ENCODE data around the gene SCNN1G.
"Not testable (repeated sequence)": the region's sequence is repeated elsewhere in the genome, so short reads cannot be mapped to it uniquely, and the experiment has no call there.

SCNN1G gene

DNA sequence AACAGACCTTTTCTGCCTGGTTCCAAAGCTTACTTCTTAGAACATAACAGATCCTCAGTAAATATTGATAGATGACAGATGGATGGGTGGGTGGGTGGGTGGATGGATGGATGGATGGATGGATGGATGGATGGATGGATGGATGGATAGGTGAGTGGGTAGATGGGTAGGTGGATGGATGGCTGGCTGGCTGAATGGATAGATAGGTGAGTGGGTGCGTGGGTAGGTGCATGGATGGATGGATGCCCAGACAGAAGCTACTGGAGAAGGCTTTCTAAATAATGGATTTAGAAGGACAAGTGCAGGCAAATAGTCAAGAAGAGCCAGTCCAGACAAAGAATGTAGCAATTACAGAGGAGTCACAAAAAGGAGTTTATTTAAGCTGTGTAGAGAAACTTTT is 19.6 kb downstream of the SCNN1G start:
- DNase-seq: no peak

DNA sequence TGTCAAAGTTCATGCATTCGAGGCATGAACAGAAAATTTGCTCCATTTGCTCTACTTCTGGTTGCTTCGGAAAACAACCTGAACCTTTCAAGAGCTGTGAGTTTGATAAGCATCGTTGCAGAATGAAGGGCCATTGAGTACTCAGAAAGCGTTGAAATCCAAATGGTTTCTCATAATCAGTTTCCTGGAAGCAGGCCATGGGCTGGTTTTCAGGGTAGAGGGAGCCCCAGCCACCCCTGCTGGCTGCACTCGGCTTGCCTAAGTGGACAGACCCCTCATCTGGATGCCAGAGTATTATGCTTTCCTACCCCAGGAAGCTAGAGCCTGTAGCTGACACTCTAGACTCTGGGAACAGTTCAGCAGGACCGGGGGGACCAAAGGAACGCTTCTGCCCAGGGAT is 24.4 kb downstream of the SCNN1G start:
- DNase-seq: no peak

DNA sequence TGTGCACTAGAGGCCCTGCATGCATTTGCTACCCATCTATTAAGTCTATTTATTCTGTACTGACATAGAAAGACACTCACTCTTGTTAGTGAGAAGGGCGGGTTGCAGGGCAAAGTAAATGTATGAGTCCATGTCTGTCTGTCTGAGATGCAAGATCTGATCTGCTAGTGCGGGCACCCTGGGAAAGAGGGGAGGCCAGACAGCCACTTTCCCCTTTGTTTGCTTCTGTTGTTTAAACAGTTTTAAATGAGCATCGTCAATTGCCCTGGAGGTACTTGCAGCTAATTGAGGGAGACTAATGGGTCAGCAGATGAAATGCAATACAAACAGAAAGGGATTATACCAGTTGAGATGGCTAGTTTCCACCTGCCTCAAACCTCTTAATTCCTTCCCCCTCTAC is 24.9 kb downstream of the SCNN1G start:
- no peak for DNase-seq

DNA sequence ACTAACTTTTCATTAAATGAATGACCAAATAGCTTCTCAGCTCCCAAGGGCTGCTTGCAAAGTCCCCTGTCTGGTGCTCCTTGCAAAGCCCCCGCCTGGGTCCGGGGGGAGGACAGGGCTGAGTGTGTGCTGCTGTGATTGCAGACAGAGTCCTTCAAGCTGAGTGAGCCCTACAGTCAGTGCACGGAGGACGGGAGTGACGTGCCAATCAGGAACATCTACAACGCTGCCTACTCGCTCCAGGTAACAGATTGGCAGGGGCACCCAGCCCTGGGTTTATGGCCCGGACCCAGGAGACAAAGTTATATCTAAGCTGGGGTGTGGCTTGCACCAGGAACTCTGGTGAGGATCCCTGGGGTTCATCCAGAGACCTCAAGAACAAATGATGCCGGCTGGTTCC is 27.1 kb downstream of the SCNN1G start:
- DNase-seq: no peak

DNA sequence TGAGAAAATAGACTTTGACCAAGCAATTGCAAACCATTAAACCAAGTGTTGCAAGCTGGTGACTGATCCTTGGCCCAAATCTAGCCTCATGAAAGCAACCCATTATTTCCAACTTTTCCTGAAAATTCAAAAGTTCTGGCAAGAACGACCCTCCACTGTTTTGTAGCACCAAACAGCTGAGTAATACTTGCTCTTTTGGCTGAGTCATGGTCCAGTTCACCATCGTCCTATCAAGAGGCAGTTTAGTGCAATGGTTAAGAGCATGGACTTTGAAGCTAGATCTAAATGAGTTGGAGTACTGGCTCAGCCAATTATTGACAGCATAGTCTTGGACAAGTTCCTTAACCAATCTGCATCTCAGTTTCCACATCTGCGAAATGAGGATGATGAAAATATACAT is 31.3 kb downstream of the SCNN1G start:
- no peak for DNase-seq

DNA sequence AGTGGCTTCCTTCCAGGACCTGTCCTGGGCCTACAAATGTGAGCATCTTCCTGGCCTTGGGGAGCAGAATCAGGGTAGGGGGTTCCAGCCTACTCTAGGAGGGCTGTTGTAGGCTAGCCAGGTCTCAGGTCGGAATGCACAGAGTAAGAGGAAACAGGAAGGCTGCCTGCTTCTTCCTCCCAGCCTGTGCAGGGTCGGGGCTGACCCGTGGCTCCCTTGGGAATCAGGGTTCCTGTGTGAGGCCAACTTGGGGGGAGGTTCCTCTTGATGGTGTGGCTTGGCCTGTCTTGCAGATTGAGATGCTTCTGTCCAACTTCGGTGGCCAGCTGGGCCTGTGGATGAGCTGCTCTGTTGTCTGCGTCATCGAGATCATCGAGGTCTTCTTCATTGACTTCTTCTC is 32.3 kb downstream of the SCNN1G start:
- no peak for DNase-seq

DNA sequence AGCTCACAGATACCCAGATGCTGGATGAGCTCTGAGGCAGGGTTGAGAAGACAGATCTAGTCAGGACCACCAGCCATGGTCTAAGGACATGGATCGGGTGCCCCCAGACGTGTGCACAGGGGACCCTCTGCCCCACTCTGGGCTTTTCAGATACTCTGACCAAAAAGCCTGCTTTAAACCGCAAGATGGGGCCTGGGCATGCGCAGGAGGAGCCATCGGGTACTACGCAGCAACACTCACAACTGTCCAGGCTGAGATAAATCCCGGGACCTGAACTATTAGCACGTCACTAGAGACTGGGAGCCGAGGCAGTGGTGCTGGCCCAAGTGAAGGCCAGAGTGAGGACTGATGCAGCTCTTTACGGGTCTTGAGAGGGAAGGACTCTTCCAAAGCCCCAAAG is 32.9 kb downstream of the SCNN1G start:
- DNase-seq: no peak

DNA sequence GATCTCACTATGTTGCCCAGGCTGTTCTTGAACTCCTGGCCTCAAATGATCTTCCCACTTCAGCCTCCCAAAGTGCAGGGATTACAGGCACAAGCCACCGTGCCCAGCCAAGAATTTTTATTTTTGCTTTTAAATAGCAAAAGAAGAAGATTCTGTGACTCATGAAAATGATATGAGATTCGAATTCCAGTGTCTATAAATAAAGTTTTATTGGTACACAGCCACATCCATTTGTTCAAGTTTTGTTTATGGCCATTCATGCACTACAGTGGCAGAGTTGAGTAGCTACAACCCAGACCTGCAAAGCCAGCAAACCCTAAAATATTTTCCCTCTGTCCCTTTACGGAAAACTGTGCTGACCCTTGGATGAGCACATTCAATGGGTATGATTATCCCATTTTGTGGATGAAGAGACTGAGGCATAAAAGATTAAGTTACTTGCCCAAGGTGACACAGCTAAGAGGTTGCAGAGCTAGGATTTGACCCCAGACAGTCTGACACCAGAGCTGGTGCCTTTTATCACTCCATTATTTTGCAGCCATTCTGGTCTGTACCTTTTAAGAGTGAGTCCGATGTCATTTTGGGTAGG is 34.2 kb downstream of the SCNN1G start:
- no peak for DNase-seq

DNA sequence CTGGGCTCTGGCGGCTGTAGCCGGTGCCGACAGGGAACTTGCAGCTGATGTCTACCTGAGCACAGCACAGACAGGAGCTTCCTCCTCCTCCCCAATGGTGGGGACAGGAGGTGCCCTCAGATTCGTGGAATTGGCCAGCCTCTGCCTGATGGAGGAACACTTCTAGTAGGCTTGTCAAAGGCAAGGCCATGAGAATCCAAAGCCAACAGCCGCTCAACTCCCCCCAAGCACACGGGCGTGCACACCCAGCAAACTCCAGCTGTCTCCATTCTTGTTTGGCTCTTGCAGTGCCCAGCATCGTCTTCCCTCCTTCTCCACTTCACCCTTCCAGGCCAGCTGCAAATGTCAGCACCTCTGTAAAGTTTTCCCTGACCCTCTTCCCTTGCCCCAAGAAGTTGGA is 35.1 kb downstream of the SCNN1G start:
- no peak for DNase-seq

DNA sequence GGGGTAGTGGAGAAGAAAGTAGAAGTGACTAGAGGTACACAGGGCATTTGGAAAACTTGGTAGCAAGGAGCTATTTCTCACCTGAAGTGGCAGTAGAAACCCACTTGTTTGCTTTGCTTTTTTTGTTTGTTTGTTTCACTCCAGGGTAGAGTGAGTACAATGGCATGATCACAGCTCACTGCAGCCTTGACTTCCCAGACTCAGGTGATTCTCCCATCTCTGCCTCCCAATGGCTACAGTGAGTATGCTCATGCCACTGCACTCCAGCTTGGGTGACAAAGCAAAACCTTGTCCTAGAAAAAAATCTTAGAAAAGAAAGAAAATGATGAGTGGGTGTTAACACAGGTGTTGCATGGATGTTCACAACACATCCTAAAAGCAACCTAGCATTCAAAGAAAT is 40.4 kb downstream of the SCNN1G start:
- DNase-seq: no peak

DNA sequence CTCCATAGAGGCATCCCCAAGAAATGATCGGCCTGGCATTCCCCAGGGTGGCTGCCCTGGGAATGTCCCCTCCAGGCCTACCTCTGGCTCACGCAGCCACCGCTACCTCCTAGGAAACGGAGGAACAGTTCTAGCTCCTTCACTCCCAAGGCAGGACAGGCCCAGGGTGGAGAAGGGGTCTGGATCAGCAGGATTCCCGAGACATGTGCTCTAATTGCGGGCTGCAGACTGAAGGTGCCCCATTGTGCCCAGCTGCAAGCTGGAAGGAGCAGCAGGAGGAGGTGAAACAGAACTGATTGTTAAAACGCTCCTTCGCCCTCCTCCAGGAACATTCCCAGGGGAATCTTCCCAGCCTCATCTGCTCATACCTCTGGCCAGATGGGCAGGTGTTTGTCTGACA is 40.8 kb downstream of the SCNN1G start:
- DNase-seq: no peak

DNA sequence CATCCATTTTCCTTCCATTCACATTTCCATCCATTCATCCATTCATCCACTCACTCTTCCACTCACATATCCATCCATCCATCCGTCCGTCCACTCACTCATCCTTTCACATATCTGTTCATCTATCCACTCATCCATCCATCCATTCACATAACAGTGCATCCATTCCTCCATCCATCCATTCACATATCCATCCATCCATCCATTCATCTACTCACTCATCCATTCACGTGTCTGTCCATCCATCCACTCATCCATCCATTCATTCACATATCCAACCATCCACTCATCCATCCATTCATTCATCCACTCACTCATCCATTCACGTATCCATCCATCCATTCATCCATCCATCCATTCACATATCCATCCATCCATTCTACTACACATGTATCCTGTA is 42.6 kb downstream of the SCNN1G start:
- no peak for DNase-seq

DNA sequence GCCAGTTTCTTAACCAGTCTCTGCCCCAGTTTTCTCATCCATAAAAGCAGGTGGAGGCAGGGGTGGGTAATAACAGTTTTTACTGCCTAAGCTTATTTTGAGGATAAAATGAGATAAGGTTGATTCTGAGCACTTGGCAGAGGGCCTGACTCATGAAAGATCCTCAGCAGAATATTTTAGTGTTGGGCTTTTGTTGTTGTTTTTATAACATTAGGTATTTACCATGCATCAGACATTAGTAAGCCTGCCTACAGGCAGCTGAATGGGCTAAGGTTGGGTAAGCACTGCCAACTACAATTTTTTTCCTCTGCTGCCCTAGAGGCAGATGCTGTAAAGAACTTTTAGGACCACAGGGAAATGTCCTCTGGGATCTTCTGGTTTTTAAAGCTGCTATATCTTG is 43.1 kb downstream of the SCNN1G start:
- no peak for DNase-seq

DNA sequence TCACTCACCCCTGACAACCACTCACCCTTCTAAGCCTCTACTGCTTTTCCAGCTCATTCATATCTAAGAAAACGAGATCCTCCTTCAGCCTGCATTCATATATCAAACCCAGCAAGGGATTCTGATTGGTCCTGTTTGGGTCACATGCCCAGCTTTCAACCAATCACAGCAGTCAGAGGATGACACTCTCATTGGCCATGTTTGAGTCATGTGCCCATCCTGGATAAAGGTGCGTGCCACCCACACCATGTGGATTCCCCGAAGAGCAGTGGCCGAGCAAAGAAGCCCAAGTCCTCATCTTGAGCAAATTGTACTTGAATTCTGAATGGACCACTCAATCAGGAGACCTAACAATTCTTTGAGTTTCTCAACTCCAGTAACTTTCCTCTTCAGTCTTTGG is 45.0 kb downstream of the SCNN1G start:
- no peak for DNase-seq

DNA sequence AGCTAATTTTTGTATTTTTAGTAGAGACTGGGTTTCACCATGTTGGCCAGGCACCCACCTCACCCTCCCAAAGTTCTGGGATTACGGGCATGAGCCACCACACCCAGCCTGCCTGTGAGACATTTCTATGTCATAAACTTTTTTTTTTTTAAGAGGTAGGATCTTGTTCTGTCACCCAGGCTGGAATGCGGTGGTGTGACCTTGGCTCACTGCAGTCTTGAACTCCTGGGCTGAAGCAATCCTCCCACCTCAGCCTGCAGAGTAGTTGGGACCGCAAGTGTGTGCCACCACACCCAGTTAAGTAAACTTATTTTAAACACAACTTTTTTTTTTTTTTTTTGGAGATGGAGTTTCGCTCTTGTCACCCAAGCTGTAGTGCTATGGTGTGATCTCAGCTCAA is 47.2 kb downstream of the SCNN1G start:
- DNase-seq: no peak

DNA sequence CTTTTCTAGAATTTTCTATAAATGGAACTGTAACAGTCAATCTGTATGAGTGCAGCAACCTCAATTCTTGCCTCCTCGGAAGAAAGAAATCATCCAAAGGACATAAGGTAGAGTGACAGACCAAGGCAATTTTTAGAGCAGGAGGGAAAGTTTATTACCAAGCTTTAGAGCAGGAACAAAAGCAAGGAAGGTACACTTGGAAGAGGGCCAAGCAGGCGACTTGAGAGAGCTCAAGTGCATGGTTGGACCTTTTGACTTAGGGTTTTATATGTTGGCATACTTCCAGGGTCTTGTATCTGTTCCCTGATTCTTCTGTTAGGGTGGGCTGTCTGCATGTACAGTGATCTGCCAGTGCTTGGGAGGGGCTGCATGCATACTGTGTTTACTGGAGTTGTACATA is 50.3 kb downstream of the SCNN1G start:
- DNase-seq: no peak

DNA sequence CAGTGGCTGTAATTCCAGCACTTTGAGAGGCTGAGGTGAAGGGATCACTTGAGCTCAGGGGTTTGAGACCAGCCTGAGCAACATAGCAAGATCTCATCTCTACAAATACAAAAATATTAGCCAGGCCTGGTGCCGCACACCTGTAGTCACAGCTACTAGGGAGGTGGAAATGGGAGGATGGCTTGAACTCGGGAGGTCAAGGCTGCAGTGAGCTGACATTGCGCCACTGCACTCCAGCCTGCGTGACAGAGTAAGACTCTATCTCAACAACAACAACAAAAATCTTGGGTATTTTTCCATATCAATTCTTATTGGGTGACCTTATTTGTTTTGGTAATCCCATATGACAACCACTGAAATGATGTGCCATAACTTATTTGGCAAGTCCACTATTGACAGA is 52.6 kb downstream of the SCNN1G start:
- DNase-seq: no peak

DNA sequence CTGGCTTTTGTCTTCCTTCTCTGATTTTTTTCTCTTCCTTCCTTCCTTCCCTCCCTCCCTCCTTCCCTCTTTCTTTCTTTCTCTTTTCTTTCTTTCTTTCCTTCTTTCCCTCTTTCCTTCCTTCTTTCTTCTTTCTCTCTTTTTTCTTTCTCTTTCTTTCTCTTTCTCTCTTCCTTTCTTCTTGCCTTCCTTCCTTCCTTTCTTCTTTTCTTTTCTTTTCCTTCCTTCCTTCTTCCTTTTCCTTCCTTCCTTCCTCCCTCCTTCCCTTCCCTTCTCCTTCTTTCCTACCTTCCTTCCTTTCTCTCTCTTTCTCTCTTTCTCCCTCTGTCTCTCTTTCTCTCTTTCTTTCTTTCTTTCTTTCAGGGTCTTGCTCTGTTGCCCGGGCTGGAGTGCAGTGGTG is 54.4 kb downstream of the SCNN1G start:
- no peak for DNase-seq

DNA sequence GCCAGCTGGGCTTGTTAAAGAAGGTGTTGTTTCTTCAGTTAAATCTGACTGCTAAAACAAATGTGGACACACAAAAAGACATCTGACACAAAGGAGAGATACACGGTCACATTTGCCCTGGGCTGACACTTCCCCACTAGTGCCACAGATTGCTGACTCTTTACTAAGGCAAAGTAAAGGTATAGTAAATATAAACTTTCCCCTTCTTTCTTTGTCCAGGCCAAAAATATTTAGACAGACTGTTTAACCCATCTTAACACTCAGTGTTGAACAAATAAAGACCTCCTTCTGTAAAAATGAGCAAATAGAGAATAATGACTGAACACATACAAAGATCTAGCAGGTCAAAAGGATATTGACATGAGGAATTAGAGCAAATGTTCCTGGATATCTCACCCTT is 58.4 kb downstream of the SCNN1G start:
- DNase-seq: no peak

DNA sequence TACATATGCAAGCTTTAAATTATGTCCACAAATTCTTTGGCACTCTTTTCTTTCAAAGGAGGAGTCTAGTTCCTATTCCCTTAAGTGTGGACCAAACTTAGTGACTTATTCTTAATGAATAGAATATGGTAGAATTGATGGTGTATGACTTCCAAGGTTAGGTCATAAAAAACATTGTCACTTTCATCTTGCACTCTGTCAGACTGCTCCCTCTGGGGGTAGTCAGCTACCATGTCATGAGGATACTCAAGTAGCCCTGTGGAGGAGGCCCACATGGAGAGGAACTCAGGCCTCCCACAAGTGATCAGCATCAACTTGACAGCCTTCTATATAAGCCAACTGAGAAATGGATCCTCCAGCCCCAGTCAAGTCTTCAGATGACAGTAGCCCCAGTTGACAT is 61.6 kb downstream of the SCNN1G start:
- DNase-seq: no peak

DNA sequence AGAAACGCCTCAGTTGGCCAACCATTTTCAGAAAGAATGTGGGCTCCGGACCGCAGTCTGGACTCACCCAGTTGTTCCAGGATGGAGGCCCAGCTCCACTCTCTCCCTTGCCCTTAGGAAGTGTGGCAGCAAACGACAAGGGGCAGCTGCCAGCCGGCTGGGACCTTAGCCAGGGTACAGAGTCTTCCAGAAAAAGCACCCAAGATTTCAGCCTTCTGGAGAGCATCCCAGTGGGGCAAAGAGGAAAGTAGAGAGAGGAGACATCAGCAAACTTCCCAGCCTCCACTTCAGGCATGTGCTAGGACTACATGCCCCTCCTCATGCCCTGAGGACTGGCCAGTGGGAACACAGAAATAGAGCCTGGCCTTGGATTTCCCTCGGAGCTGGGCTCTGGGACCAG is 62.7 kb downstream of the SCNN1G start:
- no peak for DNase-seq

DNA sequence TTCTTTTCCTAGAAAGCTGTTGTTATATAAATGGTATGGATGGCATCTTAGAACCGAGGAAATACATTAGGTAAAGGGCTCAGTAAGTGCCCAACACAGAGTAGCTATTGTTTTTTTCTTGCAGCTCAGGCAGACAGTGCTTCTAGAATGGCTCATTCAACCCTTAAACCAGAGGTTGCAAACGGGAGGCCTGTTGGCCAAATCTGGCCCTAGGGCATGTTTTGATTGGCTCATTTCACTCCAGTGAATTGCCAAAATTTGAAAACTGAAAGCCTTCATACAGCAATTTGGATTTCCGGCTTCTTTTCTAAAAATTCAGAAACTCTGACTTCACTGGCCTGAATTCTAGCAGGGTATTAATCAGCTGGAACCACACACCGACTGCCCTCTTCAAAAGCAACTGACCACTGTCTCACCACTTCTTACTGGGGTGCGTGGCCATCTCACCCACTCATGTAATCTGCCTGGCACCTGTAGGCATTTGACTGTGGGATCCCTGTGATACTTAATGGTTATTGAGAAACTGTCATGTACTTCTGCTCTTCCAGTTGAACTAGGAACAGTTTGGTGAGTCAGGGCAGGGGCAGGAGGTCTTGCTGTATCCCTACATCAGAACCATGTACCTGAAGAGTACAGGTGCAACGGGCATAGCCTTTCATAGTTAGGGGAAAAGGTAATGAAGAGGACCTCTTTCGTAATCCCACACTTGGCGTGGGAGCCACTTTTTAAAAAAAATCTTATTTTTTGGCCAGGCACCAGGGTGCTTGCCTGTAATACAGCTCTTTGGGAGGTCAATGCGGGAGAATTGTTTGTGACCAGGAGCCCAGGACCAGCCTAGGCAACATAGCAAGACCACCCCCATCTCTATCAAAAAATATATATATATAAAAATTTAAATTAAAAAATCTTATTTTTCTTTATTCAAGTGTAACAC is 66.0 kb downstream of the SCNN1G start:
- no peak for DNase-seq

DNA sequence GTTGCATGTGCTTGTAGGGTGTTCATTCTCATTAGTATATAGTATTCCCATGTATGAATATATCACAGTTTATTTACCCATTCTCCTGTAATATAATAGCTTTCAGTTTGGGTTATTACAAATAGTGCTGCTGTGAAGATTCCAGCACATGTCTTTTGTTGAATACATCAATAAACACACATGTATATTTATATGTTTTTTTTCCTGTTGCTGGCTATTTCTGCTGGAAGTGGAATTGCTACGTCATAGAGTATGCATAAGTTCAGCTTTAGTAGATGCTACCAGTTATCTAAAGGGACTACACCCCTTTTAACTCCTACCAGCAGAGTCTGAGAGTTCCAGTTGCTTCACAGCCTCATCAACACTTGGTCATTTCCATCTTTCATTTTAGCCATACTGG is 67.3 kb downstream of the SCNN1G start:
- no peak for DNase-seq

DNA sequence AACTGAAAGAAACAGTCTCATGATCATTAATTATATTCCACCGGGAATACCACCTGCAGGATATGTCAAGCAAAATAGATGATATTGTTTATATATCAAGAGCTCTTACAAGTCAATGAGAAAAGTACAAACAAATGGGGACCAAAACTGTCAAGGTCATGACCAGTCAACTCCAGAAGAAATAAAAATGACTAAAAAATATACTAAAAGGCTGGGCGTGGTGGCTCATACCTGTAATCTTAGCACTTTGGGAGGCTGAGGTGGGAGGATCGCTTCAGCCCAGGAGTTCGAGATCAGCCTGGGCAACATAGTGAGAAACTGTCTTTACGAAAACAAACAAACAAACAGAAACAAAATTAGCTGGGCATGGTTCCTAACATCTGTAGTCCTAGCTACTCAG is 69.8 kb downstream of the SCNN1G start:
- no peak for DNase-seq

DNA sequence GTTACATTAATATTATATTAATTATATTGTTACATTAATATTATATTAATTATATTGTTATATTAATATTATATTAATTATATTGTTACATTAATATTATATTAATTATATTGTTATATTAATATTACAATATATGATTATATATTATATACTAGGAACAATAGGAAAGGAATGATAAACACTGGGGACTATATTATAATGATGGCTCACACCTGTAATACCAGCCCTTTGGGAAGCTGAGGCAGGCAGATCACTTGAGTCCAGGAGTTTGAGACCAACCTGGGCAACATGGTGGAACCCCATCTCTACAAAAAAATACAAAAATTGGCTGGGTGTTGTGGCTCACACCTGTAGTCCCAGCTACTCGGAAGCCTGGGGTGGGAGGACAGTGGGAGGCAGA is 71.1 kb downstream of the SCNN1G start:
- DNase-seq: not testable (repeated sequence)
